Breast epithelium (tissue), 4 donors: Measurements from ENCODE around the gene CCNE1. TPM values are rescaled to one million over a fixed set of nuclear protein-coding genes. Genes with fewer than 3 reads are reported as not detected.

Source experiments
- DNase-seq, 2 donors: peaks; one replicate each; pipeline ENCODE4 v3.0.0-alpha.2; 2019; ENCODE audit warnings: low spot score in 2 of 2
- H3K27ac ChIP-seq, 2 donors: fragments of 200-600 bp; sonication (generic) in 1 of 2; one replicate each; pipeline ENCODE4 v1.5.1; 2016 to 2019; ENCODE audit warnings: mild to moderate bottlenecking in 1 of 2
- H3K27me3 ChIP-seq, 2 donors: fragments of 200-600 bp; sonication (generic) in 1 of 2; one replicate each; pipeline versions ENCODE4 v1.5.1 to v1.6.0; 2017 to 2019; ENCODE audit warnings: control low read depth in 1 of 2, mild to moderate bottlenecking in 1 of 2
- H3K36me3 ChIP-seq: fragments of 200-600 bp; one replicate; pipeline ENCODE4 v1.5.1; 2019
- H3K4me1 ChIP-seq, 2 donors: fragments of 200-600 bp; sonication (generic); one replicate each; pipeline ENCODE4 v1.5.1; 2016 to 2019; ENCODE audit warnings: control low read depth in 1 of 2
- H3K4me3 ChIP-seq, 3 donors: fragments of 200-600 bp; sonication (generic); 1 replicate in 2 of 3; 2 replicates in 1 of 3; pipeline ENCODE4 v1.5.1; 2016 to 2019; ENCODE audit warnings: mild to moderate bottlenecking in 3 of 3, moderate library complexity in 2 of 3
- H3K9me3 ChIP-seq, 2 donors: fragments of 200-600 bp; sonication (generic) in 1 of 2; one replicate each; pipeline ENCODE4 v1.5.1; 2016 to 2019; ENCODE audit warnings: control low read depth in 1 of 2
- CTCF ChIP-seq, 3 donors: fragments of 450-650 bp; IDR thresholded peaks; one replicate each; pipeline ENCODE4 v1.5.1; 2016 to 2017; ENCODE audit warnings: antibody characterized with exemption in 3 of 3, mild to moderate bottlenecking in 3 of 3, moderate library complexity in 3 of 3
- POLR2AphosphoS5 ChIP-seq, 3 donors: sonication (generic); formaldehyde crosslinking; IDR thresholded peaks; one replicate each; pipeline ENCODE4 v1.6.1; 2017; ENCODE audit warnings: antibody characterized with exemption in 3 of 3
- intact Hi-C: fragments of 100-400 bp; cut with DNase I; formaldehyde crosslinking; loops from one replicate; pipeline ENCODE4 v1.15.1; 2023; ENCODE audit warnings: low total_unique reads
- total RNA-seq, 3 donors: library from RNA; depleted of rRNA; stranded (reverse); fragments of >200 nt; gene quantifications; one replicate each; pipeline ENCODE4 v1.1.0, GENCODE V29; 2016

The CCNE1 gene
- total RNA-seq, 3 donors from 2014 or later: 0.33 to 2.1 (median 1.5) TPM

- intact Hi-C loops: loop anchor here (10.0 kb wide), 1 partner anchor 107 kb away; no protein-coding TSS in a partner anchor
- Histone ChIP-seq H3K9me3 (peaks cover 5 to 9% of the 10 kb centered on the region in 2 donors), H3K27ac (no peak overlapping the region), H3K4me1 (no peaks in the 10 kb centered on the region), H3K27me3 (peaks cover 13 to 45% of the 10 kb centered on the region in 2 donors), H3K36me3 (no peaks in the 10 kb centered on the region), H3K4me3 (no peak overlapping the region)
- no peak for DNase-seq
- no peak for TF ChIP-seq POLR2AphosphoS5 (IDR thresholded peaks at IDR 0.05)
Measured at GRCh38 chr19:29872224-29872731, 60.5 kb downstream of the CCNE1 start.

- peaks cover 0 to under 1% of the 10 kb centered on the region in 2 donors for H3K9me3 ChIP-seq
- no peak for DNase-seq
- no peaks in the 10 kb centered on the region for H3K36me3 ChIP-seq
- intact Hi-C loops: loop anchor here (10.0 kb wide), 1 partner anchor 108 kb away; no protein-coding TSS in a partner anchor
- TF ChIP-seq POLR2AphosphoS5 (IDR thresholded peaks at IDR 0.05) (no peak), CTCF (IDR thresholded peaks at IDR 0.05) (peak in 2 of 3 donors; percentile 40 to 75)
- H3K4me3 ChIP-seq: peak overlapping the region; percentile 33 to 66 (median 46)
- no peak overlapping the region for H3K27ac ChIP-seq
- H3K4me1 ChIP-seq: no peaks in the 10 kb centered on the region
- H3K27me3 ChIP-seq: peaks cover 13 to 49% of the 10 kb centered on the region in 2 donors
Measured at GRCh38 chr19:29873024-29873800, 61.4 kb downstream of the CCNE1 start.

Other genes starting within 250 kb of the CCNE1 start
- 10 to 100 TPM; 52.1 to 63.7 (median 58.7) TPM for gene POP4, start 205.7 kb upstream of the CCNE1 start, total RNA-seq
- gene PLEKHF1, start 146.5 kb upstream of the CCNE1 start, total RNA-seq: 10 to 100 TPM; 29.8 to 71.4 (median 58.7) TPM
- 100 to 1,000 TPM in 1 of 3 donors, 10 to 100 TPM in 2; 42.7 to 230 (median 53.7) TPM for gene C19orf12, start 96.7 kb upstream of the CCNE1 start, total RNA-seq
- 10 to 100 TPM; 61.0 to 78.2 (median 61.6) TPM for gene URI1, start 130.2 kb downstream of the CCNE1 start, total RNA-seq